ENCODE measurements around the gene LAD1.

LAD1 gene

DNA sequence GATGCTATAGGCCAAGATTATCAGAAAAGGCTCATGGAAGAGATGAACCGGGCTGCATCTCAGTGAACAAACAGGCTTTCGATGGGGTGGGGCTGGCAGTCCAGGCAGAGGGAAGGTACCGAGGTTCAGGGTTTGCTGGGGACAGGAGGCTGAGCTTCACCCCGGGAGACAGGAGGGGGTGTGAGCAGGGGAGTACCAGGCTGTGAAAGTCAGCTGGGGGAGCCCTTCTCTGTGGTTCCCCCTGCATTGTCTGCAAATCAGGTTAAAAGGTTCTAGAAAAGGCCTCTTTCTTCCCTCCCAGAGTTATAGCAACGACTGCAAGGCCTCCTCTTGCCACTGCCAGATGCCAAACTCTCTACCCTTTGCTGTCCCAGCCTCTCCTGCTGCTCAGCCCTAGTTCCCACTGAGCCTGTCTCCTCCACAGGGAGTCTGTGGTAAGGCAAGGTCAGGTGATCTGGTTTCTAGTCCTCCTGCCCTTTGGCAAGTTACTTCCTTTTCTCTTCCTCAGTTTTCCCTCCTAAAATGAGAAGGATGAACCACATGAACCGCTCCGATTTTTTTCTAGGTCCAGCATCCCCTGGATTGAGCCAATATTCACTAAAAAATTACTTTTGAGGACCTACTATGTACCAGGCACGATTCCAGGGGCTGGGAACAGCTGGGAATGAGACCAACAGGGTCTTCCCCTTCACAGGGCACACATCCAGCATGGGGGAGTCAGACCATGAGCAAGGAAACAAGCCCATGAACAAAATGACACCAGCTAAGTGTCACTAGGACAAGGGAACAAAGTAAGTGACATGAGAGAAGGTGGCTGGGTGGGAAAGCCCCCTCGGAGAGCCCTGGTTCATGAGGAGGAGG lies 7.2 kb downstream of the LAD1 start:
- FAIRE-seq: no peak
- no peak for DNase-seq (ENCODE audit: insufficient read length, low spot score)
- TF ChIP-seq POLR2A (IDR thresholded peaks at IDR 0.05; ENCODE audit: low read depth, low read length): no peak

DNA sequence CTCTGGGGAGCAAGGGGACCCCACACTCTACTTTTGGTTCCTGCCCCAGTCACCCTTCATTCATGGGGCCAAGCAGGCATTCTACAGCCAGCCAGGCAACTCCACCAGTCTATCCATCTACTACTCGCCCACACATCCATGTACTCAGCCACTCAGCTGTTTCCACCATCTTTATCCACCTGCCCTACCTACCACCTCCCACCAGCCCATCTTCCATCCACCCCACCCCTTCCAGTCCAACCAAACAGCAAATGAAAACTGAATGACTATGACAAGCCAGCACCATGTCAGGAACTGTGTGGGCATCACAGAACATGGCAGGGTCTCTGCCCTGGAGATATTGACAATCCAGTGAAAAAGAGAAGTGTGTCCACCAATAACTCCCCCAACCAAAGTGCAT lies 7.9 kb downstream of the LAD1 start:
- TF ChIP-seq POLR2A (IDR thresholded peaks at IDR 0.05; ENCODE audit: low read depth, low read length): no peak

DNA sequence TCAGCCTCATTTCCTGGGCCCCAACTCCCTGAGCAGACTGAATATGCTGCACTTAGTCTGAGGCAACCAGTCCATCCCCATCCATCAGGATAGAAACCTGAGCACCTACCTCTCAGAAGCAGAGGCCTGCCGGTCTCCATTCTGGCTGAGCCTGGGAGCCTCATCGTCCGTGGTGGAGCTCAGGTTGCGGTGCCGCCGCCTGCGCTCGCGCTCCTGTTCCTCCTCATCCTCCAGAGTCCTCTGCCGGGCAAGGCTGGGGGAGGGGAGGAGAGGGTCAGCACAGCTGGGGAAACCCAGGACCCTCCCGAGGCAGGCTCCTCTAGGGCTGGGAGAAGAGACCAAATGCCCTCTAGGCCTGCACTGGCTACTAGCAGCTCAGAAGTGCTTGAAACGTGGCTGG lies 10.1 kb downstream of the LAD1 start:
- no peak for TF ChIP-seq POLR2A (IDR thresholded peaks at IDR 0.05; ENCODE audit: low read depth, low read length)
- DNase-seq (ENCODE audit: insufficient read length, low spot score) (no peak), FAIRE-seq (no peak)

More for the DNA sequence above, 7.9 kb downstream of the LAD1 start:
- DNase-seq (ENCODE audit: insufficient read length, low spot score) (no peak), FAIRE-seq (no peak)

DNA sequence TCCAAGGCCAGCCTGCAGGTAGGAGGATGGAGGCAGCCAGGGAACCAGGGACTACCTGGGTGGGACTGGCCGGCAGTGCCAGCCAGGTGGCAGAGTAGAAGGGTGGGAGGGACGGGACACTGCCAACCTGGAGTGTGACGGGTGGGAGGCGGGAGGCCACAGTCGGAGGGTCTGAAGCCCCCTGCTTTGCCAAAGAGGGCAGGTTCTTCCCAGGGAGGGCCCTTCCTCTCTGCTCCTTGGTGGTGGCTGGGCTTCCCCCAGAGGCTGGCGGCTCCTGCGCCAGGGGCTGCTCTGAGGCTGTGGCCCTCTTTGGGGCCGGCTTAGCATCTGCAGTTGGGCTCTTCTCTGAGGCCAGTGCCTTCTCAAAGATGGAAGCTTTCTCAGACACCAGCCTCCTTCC lies 12.9 kb downstream of the LAD1 start:
- DNase-seq (ENCODE audit: insufficient read length, low spot score) (no peak), FAIRE-seq (no peak)
- TF ChIP-seq POLR2A (IDR thresholded peaks at IDR 0.05; ENCODE audit: low read depth, low read length): no peak

DNA sequence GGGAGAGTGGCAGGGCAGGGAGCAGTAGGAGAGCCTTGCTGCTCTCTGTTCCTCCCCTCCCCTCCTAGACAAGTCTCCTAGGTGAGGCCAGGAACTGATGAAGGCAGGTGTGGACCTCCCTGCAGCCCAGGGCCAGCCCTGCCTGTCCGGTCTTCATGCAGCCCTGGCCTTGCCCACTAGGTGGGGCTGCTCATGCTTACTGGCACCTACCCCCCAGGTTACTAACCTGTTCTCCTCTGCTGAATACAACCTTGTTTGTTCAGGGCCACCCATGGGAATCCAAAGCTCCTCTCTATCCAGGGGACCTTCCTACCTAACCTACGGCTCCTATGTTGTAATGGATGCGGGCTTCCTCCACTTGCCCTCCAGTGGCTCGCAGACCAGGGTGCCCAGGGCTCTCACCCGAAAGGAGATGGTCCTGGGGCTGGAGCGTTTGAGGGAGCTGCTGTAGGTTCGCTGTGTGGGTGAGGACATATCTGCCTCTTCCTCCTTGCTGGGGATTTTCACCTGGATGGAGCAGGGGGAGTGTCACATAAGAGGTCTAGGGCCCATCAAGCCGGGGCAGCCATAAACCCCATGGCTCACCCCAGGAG lies 13.7 kb downstream of the LAD1 start:
- no peak for FAIRE-seq
- peak; percentile 77 for DNase-seq (ENCODE audit: insufficient read length, low spot score)
- no peak for TF ChIP-seq POLR2A (IDR thresholded peaks at IDR 0.05; ENCODE audit: low read depth, low read length)

DNA sequence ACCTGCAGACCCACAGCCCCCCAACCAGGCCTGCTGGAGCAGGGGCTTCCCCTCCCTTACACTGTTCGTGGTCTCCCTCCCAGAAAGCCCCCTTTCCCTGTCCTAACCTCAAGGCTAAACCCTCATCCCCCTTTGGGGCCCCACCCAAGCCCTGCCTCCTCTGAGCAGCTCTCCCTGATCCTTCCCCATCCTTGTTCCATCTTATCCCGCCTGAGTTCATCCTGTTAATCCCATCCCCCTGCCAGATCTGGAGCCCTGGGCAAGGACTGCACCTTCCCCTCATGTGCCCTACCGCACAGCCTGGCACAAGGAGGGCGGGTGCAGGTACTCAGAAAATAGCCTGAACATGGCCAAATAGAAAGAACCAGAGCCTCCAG lies 14.7 kb downstream of the LAD1 start:
- FAIRE-seq: no peak
- no peak for TF ChIP-seq POLR2A (IDR thresholded peaks at IDR 0.05; ENCODE audit: low read depth, low read length)
- no peak for DNase-seq (ENCODE audit: insufficient read length, low spot score)

DNA sequence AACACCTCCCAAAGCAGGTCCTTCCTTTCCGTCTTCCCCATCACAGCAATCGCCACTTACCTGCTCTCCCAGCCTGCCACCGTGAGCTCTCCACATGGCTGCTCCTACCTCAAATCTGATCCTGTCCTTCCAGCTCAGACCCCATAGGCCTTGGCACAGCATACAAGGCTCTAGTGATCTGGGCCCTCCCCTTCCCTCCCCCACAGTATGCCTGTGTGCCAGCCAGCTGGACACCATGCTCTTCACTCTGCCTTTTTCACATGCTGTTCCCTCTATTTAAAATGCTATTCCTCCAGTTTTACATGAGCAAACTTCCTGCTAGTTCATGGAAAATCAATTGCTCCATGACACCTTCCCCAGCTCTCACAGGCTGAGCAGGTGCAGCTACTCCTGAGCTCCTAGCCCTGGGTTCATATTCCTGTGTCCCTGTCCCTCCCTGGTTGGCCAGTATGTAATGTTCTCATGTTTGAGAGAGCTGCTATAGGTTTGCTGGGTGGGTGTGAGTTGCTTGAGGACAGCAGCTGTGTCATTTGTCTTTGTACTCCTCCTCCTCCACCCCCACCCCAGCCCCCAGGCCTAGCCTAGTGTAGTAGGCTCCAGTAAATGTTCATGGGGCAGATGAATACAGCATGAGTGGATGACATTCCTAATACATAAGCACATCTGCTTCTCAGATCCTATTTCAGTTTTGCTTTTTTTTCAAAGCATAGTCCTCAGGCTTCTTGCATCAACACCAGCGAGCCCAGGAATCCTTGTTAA lies 15.3 kb downstream of the LAD1 start:
- peak; percentile 84 for DNase-seq (ENCODE audit: insufficient read length, low spot score)
- FAIRE-seq: no peak

DNA sequence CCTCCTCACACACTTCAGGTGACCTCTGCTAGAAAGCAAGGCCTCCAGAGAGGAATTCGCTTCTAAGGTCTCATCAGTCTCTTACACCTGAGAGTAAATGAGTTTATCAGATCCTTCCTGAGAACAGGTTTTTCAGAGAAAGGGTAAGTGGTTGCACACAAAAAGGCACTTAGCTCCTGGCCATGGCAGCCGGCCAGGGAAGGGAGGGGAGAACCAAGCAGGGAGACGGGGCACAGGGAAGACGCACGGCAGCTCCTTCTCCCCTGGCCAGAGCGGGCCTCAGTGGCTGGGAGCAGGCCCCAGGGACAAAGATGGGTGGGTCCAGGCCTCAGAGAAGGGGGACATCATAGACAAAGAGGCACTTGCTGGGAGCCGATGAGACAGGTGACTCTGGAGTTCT lies 18.0 kb downstream of the LAD1 start:
- no peak for DNase-seq (ENCODE audit: insufficient read length, low spot score)

More for the DNA sequence above, 15.3 kb downstream of the LAD1 start:
- TF ChIP-seq POLR2A (IDR thresholded peaks at IDR 0.05; ENCODE audit: low read depth, low read length): no peak

DNA sequence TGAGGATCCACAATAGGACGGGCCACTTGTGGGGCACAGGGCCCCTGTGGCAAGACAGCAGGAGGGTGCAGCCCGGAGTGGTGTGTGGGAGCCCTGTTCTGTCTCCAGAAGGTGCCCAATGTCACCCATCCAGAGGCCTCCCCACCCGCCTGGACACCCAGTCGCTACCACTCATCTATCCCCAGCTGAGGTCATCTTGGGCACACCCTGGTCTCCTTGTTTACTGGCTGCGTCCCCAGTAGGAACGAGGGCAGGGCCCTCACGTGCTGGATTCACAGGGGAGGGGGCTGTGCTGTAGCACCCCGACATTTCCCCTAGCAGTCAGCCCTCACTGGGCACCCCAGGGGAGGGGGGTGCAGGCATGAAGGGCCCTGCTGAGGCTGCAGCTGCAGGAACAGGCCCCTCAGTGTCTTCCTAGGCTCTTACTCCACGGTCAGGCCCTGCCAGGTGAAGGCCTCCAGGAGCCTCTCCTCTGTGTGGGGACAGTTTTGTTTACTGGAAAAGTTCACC lies 19.3 kb downstream of the LAD1 start:
- no peak for DNase-seq (ENCODE audit: insufficient read length, low spot score)
- FAIRE-seq: no peak
- TF ChIP-seq POLR2A (IDR thresholded peaks at IDR 0.05; ENCODE audit: low read depth, low read length): no peak

More for the DNA sequence above, 18.0 kb downstream of the LAD1 start:
- no peak for TF ChIP-seq POLR2A (IDR thresholded peaks at IDR 0.05; ENCODE audit: low read depth, low read length)
- FAIRE-seq: no peak

DNA sequence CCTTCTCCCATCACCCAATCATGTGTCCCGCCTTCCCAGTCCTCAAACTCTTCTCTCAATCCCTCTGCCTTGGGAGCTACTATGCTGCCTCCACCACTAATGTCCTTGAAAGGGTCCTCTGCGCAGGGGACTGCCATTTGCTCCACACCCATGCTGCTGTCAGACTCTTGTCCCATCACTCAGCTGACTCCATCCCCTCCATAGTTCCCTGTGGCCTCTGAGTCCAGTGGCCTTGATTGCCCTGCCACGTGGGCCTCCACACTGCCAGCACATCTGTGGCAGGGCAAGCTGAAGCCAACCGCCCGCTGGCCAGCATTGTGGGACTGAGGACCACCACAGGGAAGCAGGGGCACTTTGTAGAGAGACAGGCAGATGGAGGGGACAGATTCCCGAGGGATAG lies 20.3 kb downstream of the LAD1 start:
- no peak for FAIRE-seq
- TF ChIP-seq POLR2A (IDR thresholded peaks at IDR 0.05; ENCODE audit: low read depth, low read length): no peak
- DNase-seq (ENCODE audit: insufficient read length, low spot score): no peak

DNA sequence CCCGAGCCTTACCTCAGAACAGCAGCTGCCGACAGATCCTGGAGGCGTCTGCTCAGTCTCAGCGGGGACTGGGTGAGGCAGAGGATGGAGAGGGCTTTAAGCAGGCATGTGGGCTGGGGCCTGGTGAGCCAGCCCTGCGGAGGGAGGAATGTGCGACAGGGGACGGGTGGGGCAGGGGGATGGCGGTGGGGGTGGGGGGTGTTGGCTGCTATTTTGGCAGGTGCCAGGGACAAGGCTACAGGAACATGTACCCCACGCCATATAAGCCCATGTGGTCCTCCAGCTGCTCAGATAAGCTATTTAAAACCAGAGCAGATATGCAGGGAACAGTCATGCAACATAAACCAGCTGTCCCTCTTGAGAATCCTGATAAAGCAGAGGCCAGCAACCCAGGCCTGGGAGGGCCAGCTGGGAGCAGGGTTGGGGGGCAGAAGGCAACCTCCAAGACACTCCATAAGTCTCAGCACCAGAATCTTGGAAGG lies 21.5 kb downstream of the LAD1 start, which contains the start of gene TNNT2:
TSS of gene TNNT2 (minus strand) at position 70 of the 482 bp plus-strand sequence. CDS start 4,426 bp downstream, outside the sequence.
- no peak for TF ChIP-seq POLR2A (IDR thresholded peaks at IDR 0.05; ENCODE audit: low read depth, low read length)
- DNase-seq (ENCODE audit: insufficient read length, low spot score): no peak
- no peak for FAIRE-seq

DNA sequence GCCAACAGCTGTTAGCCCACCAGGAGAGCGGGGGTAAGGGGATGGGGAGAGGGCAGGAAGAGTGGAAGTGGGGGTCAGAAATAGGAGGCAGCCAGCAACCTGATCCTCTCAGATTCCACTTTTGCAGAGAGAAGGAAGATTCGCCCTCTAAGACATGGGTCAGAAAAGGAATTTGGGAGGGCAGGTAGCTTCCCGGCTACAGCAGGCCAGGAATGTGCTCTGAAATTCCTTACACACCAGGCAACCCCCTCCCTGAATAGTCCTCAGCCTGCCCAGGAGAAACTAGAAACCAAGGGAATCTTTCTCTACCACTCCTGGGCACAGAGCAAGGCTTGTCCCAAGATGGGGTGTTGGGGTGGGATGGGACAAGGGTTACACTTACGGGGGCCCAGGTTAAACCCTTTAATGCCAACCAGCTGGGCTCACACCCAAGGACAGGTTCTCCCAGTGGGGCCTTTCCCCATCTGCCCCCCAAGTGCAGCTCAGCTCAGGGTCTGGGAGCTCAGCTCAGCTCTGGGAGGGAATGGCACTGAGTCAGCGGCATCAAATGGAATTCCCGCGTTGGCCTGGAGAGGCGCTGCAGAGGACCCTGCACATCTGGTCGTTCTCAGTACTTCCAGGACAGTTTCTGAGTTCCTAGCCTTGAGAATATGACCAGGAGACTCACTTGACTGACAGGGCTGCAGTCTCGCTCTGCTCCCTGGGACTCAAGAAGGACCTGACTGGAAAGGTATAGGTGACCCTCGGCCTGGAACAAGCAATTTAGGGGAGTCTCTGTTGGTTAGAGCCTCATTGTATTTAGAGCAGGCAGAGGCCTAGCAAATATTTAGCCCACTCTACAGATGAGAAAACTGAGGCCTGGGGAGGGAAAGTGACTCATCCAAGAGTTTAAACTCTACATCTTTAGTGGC lies 22.4 kb downstream of the LAD1 start:
- TF ChIP-seq POLR2A (IDR thresholded peaks at IDR 0.05; ENCODE audit: low read depth, low read length): no peak
- DNase-seq (ENCODE audit: insufficient read length, low spot score) (peak; percentile 75), FAIRE-seq (no peak)

DNA sequence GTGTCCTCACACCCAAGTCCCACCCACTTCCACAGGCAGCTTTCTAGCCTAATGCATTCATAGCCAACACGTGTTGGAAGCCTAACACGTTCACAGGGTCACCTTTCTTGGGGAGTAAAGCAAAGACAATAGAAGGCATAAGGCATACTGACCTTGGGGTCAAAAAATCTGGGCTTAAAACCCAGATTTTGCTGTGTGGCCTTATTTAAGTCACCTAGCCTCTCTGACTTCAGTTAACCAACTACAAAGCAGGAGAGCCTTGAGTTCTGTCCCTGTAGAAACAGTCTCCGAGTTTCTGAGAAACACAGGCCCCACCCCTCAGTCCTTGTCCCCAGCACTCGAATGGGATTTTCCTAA lies 23.0 kb downstream of the LAD1 start:
- DNase-seq (ENCODE audit: insufficient read length, low spot score): no peak
- TF ChIP-seq POLR2A (IDR thresholded peaks at IDR 0.05; ENCODE audit: low read depth, low read length): no peak
- FAIRE-seq: no peak

All from H54 (cell line).